ENCODE measurements around the gene SORCS1.

SORCS1 gene

GRCh38 chr10:107163881-107164861 lies at the start of gene SORCS1:
Gene SORCS1, minus strand, starts transcription at chr10:107164706.
- no peak for DNase-seq

- DNase-seq: no peak
Observed at GRCh38 chr10:107214261-107214660, 49.8 kb upstream of the SORCS1 start.

DNA sequence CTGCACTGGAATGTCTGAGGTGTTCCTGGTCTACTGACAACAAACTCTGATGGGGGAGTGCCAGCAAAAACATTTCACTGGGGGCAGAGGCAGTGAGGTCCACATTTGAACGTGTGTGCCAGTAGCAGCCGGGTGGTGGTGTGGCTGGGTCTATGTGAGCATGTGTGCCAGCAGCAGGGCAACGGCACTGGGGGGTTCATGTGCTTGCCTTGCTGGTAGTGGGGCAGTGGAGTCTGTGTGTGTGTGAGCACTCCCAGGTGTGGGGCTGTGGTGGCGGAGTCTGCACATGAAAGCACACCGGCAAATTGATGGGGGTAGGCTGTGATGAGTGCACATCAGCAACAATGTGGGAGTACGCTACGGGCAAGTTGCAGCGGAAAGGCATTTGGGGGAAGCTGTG lies 49.4 kb upstream of the SORCS1 start:
- no peak for DNase-seq

DNA sequence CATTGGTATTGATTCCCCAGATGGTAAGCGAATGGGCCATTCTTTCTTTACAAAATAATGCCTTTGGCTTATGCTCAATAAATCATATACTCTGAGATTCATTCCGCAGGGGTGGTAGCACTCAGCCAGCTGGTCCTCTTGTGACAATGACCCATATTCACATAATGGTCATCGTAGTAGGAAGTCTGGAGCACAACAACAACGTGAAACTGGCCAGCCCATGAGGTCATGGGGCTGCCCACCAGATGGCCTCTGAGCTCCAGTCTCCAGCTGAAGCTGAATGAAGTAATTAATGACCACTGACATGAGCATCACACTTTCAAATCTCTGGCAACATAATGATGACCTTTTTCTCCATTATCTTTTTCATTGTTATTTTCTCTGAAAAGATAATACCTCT lies 42.3 kb upstream of the SORCS1 start:
- DNase-seq: no peak

DNA sequence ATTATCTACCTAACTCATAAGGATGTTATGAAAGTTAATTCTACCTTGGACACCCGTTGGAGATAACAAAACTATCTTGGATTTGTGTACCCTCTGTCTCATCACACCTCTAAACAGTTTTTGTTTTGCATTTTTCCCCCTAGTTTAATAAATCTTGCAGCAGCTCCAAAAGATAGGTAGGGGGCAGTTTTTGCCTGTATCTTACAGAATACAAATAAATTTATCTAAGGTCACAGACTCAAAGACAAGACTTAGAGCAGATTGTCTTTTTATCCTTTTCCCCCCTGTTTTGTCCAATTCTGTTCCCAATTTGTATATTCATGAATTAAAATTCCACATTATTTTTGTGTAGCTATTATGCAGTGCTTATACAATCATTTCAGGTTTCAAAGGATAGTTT lies 5.0 kb upstream of the SORCS1 start:
- DNase-seq: no peak

GRCh38 chr10:107168738-107169137 lies 4.2 kb upstream of the SORCS1 start:
- no peak for DNase-seq

DNA sequence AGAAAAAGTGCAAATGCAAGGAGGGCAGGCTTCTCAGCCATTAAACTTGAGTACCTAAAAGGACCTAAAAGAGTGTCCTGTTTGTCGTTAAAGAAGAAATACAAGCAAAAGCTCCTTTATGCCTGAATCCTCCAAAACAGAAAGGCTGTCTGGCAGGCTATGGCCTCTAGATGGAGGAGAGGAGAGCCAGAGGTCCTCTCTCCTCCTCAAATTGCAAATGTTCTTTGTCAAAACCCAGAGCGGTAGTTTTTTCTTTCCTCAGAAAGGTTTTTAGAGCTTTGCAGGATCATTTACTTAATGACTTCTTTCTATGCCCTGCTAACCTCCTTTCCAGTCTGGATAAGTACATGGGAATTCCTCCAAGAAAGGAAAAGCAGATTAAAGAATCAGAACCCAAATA lies 1.9 kb upstream of the SORCS1 start:
- no peak for DNase-seq

DNA sequence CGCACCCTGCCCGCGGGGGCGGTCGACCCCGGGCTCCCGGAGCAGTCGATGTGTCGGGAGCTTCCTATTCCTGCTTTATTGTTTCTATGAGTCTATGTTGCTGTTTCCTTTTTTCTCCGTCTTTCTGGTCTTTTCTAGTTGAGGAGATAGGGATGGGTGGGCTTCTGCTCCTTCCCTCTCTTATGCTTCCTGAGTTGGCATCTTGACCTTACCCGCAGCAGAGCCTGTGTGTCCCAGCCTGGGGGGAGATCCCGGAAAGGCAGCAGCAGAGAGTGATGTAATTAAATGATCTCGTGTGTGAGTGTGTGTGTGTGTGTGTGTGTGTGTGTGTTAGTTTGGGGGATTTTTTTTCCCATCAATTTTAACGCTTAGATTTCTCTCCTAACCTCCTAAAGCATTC lies 486 bp upstream of the SORCS1 start:
- no peak for DNase-seq

DNA sequence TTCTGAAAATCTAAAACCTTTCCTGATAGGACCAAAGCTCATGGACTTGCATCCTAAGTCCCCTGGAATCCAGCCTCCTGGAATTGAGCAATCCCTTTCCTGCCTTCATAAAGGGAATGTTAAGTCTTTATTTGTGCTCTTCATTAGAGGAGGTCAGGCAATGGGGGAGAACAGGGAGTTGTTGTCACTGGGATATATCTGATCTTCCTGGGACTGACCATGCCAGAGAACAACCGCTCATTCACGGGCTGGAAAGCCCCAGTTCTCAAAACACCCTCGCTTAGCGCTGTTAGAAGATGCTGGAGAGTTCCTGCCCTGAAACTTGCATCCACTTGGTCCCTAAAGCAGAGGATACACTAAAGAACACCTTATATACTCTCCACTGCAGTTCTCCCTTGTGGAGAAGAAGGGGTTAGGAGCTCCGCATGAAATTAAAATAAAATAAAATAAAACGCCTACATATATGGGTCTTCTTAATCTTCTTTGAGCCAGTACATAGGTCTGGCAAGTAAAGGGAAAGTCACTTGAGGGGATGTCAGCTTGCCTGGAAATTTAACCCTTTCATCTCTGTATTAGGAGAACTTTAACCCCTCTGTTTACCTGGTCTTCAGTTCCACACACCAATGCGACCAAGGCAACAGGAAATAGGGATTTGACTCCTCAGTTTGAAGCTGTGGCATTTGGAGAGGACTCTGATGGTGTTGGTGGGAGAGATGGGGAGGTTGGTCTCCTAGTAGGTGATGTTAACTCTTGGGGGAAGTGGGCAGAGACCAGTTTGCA lies 1.2 kb downstream of the SORCS1 start:
- no peak for DNase-seq

DNA sequence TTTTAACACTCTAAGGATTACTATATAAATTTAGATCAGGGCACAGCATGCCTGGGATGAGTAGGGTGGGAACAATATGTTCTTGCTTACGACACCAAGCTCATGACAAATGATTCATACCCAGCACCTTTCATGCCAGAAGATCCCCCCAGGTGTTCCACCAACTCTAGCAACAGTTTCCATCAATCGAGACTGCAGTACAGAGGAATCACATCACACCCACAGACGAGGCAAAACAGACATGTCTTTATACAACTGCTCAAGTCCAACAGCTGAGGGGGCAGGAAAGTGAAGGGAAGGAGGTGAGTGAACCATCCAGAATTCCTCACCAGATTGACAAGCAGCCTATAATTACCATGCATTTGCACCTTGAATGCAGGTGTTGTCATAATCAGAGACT lies 3.6 kb downstream of the SORCS1 start:
- DNase-seq: no peak

DNA sequence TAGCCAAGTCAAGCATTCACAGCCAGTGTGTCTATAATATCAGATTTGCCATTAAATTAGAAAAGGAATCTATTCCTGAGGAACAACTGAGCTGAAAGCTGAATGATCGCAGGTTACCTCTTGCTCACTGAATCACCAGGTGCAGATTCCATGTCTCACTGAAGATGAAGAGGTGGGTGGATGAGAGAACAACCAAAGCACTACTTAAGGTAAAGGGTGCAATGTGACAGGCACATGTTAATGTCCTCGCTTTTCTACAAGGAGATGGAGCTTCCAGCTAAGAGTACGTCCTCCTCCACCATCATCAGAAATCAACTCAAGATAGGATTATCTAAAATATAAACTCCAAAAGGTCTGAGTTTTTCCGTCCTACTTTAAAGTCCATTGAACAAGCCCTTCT lies 4.6 kb downstream of the SORCS1 start:
- DNase-seq: no peak

GRCh38 chr10:107157071-107157470 lies 7.4 kb downstream of the SORCS1 start:
- no peak for DNase-seq

GRCh38 chr10:107152087-107152486 lies 12.4 kb downstream of the SORCS1 start:
- DNase-seq: no peak

DNA sequence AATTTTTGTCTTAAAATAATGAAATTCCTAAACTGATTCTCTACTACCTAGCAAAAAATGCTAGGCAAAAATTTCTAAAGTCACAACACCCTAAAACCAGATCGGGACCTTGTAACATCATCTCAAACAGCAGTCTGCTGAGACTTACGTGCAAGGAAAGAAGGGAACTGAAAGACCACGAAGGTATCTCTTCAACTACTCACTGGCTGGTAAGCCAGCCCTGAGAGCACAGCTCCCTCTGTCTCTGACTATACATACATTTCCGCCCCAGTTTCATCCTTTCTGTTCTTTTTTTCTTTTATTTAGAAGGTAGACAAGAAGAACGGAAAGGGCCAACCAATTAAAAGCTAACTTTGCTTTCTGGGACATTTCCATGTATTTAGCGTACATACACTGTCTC lies 15.6 kb downstream of the SORCS1 start:
- DNase-seq: no peak

GRCh38 chr10:107144490-107144889 lies 20.0 kb downstream of the SORCS1 start:
- no peak for DNase-seq

- DNase-seq: no peak
Observed at GRCh38 chr10:107141524-107142061, 22.9 kb downstream of the SORCS1 start.

GRCh38 chr10:107139237-107139636 lies 25.3 kb downstream of the SORCS1 start:
- no peak for DNase-seq

DNA sequence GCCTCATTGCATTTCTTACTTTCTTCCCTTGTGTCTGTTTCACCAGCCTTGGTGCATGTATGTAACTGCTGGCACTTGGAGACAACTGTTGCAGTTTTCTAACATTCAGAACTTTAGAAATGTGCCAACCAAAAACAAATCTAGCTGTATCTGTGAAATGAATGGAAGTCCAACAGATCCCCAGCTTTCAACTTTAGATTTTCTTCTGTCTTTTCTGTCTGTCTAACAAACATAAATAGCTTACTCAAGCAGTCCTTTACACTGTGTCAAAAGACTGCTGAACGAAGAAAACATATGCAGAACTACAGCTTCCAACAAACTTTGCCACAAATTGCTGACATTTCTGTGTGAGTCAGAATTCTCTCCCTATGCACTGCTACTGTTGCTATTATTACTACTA lies 30.9 kb downstream of the SORCS1 start:
- no peak for DNase-seq

- no peak for DNase-seq
Observed at GRCh38 chr10:107129000-107129399, 35.5 kb downstream of the SORCS1 start.

DNA sequence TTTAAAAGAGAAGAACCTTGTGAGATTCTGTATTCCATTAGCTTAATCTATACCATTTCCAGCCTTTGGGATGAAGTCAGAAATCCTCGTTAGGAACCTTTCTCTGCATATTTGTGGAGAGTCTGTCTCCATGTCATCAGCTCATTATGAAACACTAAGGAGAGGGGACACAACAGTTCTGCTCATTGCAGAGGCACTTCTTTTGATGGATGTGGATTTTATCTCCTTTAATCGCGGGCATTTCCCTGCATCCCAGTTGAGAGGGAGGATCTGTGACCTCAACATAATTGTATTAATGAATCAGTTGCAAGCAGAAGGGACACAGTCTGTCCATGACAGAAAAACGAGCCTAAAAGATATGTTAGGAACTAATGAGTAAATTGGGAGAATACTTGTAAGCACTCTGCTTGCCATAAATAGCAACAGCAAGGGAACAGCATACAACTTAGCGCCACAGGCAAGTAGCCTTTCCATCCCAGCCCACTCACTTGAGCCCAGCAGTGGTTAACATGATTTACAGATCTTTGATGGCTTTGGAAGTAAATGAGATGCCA lies 37.9 kb downstream of the SORCS1 start:
- no peak for DNase-seq

- no peak for DNase-seq
Observed at GRCh38 chr10:107122703-107123102, 41.8 kb downstream of the SORCS1 start.

DNA sequence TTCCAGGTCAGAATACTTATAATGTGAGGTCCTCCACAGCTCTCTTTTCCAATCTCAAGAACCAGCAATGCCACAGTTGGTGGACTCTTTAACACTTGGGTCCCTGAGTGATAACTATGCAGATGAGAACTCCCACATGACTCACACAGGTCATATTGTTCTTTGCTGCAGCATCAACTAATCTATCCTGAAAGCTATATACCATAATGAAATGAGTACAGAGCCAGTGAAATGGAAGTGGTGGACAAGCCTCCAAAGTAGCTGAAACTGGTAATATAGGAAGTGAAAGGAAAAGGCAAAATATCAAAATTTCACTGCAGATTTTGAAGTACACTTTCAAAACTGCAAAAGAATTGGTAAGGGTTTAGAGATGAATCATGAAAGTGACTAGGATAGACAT lies 45.6 kb downstream of the SORCS1 start:
- no peak for DNase-seq

- DNase-seq: no peak
Observed at GRCh38 chr10:107104026-107104652, 60.4 kb downstream of the SORCS1 start.
